ENCODE results near the gene PRUNE2.

The PRUNE2 gene

DNA sequence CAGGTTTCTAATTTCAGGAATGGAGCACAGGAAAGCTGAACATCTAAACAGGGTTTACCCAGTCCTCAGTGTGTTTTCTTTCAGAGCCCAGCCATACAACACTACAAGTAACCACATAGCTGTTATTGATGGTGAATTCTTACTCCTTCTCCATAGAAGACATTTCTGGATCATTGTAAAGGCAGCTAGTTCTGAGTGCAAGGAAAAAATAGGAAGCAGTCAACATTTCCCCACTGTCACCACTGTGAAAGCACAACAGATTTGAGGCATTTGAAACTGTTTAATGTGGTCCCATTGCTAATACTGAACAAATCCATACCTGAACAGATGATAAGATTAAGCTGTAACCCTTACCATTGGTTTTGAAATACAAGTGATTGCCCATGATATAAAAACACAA is 286.7 kb downstream of the PRUNE2 start:
- H3K4me3 ChIP-seq: no peak overlapping the region
- peak overlapping the region in 7 of 21 experiments; percentile 19 to 78 (median 60) for H3K27ac ChIP-seq

DNA sequence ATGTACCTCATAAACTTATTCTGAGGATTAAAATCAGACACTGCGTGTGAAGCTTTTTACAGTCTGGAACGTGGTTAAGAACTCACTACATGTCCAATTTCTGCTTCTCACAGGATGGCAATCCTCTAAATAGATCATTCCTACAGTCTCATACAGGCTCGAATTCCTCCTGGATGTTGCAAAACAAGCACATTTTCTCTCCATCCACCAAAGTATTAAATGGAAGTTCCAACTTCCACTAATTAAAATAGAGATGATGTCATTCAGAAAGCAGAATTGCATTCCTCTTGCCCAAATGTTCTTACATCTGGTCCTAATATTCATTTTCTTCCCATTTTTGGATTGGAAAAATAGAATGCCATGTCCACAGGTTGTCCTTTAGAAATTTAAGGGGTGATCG is 287.2 kb downstream of the PRUNE2 start:
- Histone ChIP-seq H3K4me3 (no peak overlapping the region), H3K27ac (peak overlapping the region in 9 of 21 experiments; percentile 19 to 78 (median 55))

DNA sequence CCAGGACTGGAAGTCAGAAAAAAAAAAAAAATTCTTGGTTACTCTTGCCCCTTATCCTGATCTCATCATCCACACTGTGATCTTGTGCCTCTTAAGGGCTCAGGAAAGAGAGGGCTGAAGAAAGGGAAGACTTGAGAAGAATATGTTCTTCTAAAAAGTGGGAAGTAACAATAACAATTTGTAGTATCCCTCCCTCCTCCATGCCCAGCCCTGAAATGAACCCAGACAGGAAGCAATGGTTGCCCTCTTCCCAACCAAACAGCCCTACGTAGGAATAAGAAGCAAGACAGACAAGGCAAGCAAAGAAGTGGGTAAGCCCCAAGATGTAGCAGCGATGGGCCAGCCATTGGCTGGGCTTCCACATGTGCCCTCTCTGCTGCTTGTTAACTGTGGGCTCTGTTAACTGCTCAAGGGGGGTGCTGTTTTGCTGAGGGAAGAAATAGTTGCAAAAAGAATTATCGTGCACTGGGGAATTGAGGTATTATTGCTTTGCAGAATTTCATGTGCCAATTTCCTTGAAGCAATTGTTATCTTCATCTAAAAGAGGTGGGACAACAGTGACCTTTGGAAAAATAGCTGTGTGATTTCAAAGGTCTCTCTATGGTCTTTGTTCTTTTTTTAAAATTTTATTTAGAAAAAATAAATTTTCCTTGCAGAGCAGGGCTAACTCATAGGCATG is 288.3 kb downstream of the PRUNE2 start:
- no peak overlapping the region for H3K4me3 ChIP-seq
- peak overlapping the region in 6 of 21 experiments; percentile 11 to 78 (median 62) for H3K27ac ChIP-seq

DNA sequence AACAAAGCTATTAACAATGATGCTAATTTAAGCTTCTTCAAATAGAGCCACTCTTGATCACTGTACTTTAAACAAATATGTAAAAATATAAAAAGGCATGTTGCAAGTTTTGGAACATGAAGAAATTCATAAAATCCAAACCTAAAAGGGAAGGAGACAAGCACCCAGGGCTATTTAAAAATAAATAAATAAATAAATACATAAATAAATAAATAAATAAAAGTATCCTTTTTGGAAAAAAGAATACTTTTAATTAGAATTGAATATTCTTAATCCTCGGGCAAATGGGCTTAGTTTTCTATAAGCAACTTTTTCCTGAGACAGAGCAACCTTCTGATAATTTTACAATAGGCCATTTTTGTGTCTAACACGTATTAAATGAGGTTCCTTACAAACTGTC is 289.1 kb downstream of the PRUNE2 start:
- Histone ChIP-seq H3K4me3 (no peak overlapping the region), H3K27ac (peak overlapping the region in 2 of 21 experiments; percentile 33 to 38)

DNA sequence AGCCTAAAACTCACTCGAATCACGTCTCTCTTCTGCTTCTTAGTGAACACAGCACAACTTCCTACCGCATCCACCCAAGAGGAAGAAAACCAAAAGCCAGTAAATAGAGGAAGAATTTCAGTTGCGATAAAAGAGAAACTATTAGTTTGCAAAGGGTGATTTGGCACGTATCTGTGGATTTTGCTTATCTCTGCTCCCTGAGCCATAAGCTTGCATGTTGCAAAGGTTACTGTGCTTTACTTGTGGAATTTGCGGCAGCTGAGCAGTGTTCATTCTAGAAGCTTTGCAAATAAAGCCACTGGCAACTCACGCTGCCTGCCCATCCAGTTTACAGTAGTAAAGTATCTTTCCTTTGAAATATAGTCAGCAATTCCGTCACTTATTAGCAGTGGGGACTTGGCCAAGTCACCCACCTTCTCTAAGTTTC is 290.7 kb downstream of the PRUNE2 start:
- Histone ChIP-seq H3K27ac (peak overlapping the region in 5 of 21 experiments; percentile 24 to 69 (median 58)), H3K4me3 (no peak overlapping the region)

DNA sequence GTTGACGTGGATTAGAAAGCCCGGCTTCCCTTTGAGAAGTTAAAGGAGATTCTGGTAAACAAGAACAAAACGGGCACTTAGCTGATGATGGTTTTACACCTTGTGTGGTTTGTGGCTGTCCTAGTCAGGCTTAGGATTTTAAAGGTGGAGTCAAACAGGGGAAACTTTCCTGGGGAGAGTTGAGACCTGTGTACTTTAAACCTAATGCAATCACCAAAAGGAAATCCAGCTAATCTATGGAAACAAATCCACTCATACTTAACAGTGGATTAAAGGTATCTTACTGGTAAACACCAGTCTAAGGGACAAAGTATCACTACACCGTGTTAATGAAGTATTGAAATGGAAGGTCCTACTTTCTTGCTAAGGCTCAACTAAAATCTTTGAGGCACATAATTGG is 291.9 kb downstream of the PRUNE2 start:
- peak overlapping the region in 1 of 21 experiments; percentile 58 for H3K27ac ChIP-seq
- H3K4me3 ChIP-seq: no peak overlapping the region

DNA sequence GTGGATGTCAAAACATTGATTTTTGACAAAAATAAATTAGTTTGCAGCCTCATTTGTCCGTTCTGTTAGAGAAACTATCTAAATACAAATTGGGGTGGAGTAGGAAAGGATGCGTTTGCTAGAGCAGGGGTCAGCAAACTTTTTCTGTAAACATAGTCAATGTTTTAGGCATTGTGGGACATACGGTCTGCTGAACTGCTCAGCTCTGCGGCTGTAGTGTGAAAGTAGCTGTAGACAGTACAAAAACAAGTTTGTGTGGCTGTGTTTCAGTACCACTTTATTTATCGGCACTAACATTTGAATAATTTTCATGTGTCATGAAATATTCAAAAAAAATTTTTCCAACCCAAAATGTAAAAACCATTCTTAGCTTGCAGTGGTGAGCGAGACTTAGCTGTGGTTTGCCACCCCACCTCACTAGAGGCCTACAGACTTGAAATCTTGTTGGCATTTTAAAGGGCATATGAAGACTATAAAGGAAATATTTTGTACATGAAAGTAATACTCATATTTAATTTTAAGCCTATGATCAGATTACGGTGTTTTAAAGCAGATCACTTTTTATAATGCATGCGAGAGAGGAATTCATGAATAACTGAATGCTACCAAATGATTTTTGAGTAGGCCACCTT is 292.6 kb downstream of the PRUNE2 start:
- no peak overlapping the region for H3K27ac ChIP-seq

DNA sequence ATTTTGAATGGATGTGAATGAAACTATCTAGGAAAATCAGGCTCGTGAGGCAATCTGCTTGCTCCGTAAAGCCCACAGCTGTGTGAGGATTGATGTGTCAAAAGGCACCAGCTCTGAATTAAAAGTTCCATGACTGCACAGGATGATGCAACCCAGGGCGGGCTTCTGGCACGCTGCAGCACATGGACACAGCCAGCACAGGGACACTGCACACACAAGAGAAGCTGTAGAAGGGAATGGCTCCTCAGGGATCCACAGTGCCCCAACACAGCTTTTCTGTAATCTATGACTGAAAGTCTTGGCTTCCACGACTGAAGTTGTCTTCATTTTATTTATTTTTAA is 295.9 kb downstream of the PRUNE2 start:
- no peak overlapping the region for H3K4me3 ChIP-seq
- H3K27ac ChIP-seq: no peak overlapping the region

More for the DNA sequence above, 292.6 kb downstream of the PRUNE2 start:
- no peak overlapping the region for H3K4me3 ChIP-seq

DNA sequence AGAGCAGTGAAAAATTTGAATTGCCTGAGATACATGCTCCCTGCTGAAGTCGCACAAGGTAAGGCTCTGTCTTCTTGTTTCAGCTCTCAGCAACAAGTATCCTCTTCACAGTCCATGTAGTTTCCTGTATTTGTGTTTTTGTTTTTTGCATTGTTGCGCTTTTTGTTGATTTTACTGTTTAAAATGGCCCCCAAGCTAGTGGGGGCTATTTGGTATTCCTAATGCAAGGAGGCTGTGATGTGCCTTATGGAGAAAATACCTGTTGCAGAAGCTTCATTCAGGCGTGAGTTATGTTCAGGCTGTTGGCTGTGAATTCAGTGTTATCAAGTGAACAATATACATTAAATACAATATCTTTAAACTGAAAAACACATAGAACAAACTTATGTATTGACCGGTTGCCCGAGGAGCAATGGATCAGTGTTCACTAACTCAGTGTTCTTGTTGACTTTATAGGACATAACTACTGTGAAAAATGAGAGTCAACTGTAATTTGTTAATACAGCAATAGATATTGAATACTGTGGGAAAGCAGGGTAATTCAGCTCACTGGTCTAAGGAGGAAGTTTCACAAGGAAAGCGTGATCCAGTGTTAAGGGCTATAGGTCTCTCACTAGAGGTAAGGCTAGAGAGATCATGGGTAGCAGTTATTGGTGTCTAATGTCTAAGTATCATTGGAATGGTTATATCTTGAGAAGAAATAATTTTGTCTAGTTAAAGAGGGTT is 296.5 kb downstream of the PRUNE2 start:
- Histone ChIP-seq H3K27ac (no peak overlapping the region), H3K4me3 (no peak overlapping the region)

DNA sequence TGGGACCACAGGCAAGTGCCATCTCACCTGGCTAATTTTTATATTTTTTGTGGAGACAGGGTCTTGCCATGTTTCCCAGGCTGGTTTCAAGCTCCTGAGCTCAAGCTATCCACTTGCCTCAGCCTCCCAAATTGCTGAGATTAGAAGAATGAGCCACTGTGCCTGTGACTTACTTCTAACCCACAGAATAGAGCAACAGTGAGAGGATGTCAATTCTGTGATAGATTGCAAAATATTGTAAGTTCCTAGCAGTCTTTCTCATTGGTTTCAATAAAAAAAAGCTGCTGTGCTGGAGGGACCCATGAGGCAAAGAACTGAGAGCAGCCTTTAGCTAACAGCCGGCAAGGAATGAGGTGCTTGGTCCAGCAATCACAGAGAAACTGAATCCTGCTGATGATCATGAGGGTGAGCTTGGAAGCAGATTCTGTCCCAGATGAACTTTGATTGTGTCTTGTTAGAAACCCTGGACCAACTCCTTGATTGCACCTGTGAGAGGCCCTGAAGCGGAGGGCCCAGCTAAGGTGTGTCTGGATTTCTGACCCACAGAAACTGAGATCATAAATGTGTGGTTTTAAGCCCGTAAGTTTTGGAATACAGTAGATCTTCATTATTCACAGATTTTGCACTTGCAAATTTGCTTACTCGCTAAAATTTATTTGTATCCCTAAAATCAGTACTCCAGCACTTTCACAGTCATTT is 297.2 kb downstream of the PRUNE2 start:
- no peak overlapping the region for H3K4me3 ChIP-seq

DNA sequence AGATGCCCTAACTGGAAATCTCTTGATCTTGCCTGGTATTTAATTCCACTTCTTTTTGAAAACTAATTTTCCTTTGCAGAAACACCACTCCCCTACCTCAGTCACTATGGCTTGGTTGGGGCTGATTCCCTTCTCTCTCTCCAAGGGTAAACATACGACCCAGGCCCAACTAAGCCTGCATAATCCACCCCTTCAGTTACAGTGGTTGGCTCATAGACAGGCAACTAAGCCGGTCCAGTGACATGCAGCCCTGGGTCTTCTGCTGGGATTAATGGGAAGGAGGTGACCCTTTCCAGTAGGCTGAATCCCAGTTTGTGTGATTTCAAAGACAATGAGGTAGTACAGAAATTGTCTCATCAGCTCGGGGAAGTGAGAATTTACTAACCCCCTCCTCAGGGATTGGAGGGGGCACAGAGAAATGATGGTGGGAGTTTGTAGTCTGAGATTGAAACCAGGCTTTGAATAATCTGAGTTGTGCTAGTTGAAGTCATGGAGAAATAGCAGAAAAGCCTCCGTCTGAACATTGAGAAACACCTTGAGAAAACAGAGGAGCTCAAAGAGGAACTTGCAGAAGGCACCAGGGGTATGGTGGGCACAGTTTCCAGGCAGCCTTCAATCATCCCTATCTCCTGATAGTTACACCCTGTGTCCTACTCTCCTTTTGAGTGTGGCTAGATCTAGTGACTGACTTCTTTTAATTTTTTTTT is 298.0 kb downstream of the PRUNE2 start:
- no peak overlapping the region for H3K27ac ChIP-seq
- no peak overlapping the region for H3K4me3 ChIP-seq

More for the DNA sequence above, 297.2 kb downstream of the PRUNE2 start:
- no peak overlapping the region for H3K27ac ChIP-seq

DNA sequence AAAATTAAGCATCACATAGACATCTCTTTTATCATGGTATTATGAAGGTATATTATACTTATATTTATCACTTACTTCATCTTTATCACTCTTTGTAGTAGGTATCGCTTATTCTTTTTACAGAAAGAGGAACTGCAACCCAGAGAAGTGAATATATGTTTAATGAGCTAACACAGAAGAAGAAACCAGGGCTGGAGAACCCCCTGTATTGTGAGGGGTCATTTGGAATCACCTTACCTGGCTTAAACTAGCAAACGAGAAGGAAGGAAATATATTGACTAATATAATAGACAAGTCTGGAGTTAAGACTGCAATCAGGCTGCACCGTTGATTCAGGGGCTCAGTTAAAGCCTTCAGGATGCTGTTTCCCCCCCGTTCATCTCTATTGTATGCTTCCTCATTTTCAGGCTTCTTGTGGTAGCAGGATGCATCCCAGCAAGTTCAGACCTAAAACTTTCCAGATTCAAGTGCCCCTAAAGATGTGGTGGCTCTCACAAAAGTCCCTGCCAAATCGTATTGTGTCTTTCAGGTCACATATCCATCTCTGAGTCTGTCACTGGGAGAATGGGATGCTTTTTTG is 300.5 kb downstream of the PRUNE2 start:
- Histone ChIP-seq H3K27ac (no peak overlapping the region), H3K4me3 (no peak overlapping the region)

DNA sequence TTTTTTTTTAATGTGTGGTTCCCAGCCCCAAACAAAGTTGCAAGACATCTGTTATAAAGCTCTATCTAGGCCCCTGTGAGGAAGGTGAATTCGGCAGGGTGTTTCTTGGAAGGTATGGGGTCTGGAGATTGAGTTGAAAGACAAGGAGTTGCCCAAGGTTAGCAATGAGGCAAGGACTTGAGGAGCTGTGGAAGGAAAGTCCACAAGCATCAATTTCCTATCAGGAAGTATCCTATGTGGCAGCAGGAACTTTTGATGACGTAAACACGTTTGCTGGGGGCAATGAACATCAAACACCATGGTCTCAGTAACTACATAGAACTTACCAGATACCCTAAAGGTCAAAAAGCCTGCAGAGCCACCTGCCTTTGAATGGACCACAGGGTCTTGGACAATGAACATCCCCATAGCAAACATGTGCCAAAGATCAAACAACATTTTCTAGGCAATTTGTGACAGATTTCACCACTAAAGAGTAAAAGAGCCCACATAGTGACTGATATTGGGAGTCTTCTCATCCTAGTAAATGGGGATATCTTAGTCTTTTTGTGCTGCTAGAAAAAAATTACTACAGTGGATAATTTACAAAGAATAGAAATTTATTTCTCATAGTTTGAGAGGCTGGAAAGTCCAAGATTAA is 301.9 kb downstream of the PRUNE2 start:
- Histone ChIP-seq H3K4me3 (no peak overlapping the region), H3K27ac (peak overlapping the region in 1 of 21 experiments; percentile 16)

DNA sequence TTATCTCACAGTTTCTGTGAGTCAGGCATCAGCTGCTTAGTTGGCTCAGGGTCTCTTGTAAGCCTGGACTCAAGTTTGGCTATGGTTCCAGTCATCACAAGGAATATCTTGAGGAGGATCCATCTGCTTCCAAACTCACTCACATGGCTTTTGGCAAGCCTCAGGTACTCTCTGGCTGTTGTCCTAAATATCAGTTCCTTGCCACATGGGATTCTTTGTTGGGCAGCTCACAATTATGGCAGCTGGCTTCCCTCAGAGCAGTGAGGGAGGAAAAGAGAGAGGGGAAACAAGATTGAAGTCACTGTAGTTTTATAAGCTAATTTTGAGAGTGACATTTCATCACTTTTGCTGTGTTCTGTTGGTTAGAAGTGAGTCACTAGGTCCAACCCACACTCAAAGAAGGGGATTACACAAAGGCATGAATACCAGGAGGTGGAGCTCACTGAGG is 302.4 kb downstream of the PRUNE2 start:
- Histone ChIP-seq H3K4me3 (no peak overlapping the region), H3K27ac (peak overlapping the region in 1 of 21 experiments; percentile 16)

DNA sequence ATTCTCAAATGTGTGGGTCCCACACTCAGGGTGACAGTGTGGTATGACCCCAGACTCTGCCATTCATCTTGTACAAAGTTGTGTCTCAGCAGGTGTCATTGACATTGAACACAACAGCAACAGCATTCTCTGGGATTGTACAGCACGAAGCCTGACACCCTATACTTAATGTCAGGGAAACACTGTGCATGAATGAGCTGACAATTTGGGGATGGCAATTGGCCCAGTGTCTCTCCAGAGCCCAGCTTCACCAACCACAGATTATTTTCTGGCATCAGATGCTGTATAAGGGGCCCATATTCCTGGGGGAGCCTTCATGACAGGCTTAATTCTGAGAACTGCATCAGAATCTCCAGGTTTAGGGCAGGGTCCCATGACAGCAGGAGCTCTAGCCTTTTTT is 303.7 kb downstream of the PRUNE2 start:
- no peak overlapping the region for H3K27ac ChIP-seq
- no peak overlapping the region for H3K4me3 ChIP-seq

DNA sequence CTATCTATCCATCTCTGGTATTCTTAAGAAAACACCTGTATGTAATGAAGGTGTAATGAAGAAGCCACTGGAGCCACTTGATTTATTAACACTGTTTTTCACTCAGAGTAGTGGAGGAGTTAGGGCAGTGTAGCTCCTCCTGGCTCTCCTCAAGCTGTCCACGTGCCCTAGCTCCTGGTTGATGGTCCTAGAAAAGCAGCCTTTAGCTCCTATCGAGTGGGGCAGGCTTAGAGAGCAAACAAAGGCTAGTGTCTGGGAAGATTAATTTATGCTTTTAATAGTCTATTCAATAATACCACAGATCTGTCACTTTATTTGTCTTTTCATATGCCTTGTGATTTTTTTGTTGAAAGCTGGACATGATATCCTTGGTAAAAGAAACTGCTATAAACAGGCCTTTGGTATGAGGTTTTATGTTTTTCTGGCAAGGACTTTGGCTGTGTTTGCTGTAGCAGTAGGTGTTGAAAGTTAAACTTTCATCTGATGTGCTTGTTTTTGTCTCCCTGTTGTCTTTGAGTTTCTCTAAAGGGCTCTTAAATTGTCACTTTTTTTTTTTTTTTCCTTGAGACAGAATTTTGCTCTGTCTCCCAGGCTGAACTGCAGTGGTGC is 305.8 kb downstream of the PRUNE2 start:
- no peak overlapping the region for H3K27ac ChIP-seq
- H3K4me3 ChIP-seq: no peak overlapping the region

DNA sequence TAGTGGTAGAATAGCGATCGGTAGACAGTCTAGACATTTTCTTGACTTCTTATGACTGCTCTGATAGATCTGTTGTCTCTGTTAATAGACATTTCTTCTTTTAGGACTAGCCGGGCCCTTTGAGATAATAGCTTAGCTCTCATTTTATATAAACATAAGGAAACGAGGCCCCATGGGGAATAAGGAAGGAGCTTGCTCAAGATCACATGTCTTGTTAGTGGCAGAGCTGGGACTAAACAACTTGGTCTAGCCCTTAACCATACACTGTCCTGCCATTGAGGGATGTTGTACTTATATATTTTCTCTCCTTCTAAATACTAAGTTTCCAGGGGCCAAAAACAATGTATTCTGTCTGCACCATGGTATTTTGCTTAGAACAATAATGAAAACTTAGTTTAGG is 306.9 kb downstream of the PRUNE2 start:
- H3K27ac ChIP-seq: no peak overlapping the region
- H3K4me3 ChIP-seq: no peak overlapping the region

DNA sequence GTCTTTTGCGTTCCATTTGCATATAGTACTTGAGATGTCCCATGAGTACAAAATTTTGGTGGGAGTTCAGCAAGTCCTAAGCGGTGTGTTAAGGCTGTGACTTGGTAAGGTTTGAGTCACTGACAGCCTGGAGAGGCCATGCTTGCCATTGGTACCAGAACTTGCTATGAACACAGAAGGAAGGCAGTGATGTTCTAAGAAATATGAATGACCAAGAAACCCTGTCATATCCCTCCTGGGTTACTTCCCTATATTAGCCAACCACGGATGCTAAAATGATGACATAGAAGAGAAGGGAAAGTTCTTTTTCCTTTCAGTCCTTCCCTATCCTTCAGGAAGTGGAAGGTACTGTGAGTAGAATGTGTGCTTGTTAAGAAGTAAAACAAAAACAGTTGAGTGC is 310.3 kb downstream of the PRUNE2 start:
- Histone ChIP-seq H3K27ac (no peak overlapping the region), H3K4me3 (no peak overlapping the region)

All from skin epidermis (tissue), 12 donors.